WI38 (cell line): ENCODE data around the gene GSX1.

Source experiments
- H3K4me3 ChIP-seq: 2 replicates; pipeline ENCODE4 v1.5.1; 2011; ENCODE audit warnings: low read depth, mild to moderate bottlenecking, control low read depth, low read length
- CTCF ChIP-seq: IDR thresholded peaks from 2 replicates; pipeline ENCODE4 v1.5.1; 2012; ENCODE audit warnings: low read depth, mild to moderate bottlenecking, control low read depth, low read length

GSX1 gene

GRCh38 chr13:27833206-27833605 is 40.9 kb downstream of the GSX1 start:
- H3K4me3 ChIP-seq, result no peak overlapping the region
- no peak for TF ChIP-seq CTCF

GRCh38 chr13:27834095-27834494 is 41.8 kb downstream of the GSX1 start:
- no peak for TF ChIP-seq CTCF
- H3K4me3 ChIP-seq, result no peak overlapping the region

- TF ChIP-seq CTCF, result no peak
Observed at GRCh38 chr13:27835799-27836198, 43.5 kb downstream of the GSX1 start.

GRCh38 chr13:27839809-27840467 is 47.7 kb downstream of the GSX1 start:
- H3K4me3 ChIP-seq, result no peak overlapping the region
- TF ChIP-seq CTCF, result no peak

More at GRCh38 chr13:27835799-27836198, 43.5 kb downstream of the GSX1 start:
- H3K4me3 ChIP-seq, result no peak overlapping the region

GRCh38 chr13:27842571-27842970 is 50.3 kb downstream of the GSX1 start:
- no peak for TF ChIP-seq CTCF

More at GRCh38 chr13:27842571-27842970, 50.3 kb downstream of the GSX1 start:
- H3K4me3 ChIP-seq, result no peak overlapping the region
